Measurements from ENCODE around the gene SMO.
"Not testable (repeated sequence)": the region's sequence is repeated elsewhere in the genome, so short reads cannot be mapped to it uniquely, and the experiment has no call there.

The SMO gene

DNA sequence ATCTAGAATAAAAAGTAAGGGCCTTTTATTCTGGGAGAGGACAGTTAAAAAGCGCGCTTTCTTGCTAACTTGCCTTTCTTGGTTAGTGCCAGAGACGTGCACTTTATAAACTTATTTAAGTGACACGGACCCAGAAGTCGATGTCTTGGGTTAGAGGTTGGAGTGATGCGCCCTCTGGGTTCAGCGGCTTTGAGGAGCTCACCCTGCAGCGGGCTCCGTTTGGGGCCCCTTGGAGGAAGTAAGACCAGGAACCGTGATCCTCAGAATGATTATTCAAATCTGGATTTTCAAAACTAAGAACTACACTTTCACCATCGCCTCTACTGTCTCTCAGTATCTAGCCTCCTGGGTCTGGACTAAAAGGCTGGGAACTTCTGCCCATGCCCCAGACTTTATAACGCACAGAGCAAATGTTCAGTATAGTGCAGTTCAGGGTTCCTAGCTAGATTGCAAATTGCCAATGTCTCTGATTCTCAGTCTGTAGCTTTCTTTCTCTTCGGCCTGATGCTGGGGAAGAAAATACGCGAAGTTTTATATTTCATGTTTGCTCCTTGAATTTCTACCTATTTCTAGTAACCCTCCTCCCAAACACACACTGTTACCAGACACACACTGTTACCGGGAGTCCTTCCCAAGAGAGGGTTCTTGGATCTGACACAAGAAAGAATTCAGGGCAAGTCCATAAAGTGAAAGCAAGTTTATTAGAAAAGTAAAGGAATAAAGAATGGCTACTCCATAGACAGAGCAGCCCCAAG lies 18.6 kb upstream of the SMO start:
- no peak for DNase-seq (ENCODE audit: low read depth in 3 of 3)

DNA sequence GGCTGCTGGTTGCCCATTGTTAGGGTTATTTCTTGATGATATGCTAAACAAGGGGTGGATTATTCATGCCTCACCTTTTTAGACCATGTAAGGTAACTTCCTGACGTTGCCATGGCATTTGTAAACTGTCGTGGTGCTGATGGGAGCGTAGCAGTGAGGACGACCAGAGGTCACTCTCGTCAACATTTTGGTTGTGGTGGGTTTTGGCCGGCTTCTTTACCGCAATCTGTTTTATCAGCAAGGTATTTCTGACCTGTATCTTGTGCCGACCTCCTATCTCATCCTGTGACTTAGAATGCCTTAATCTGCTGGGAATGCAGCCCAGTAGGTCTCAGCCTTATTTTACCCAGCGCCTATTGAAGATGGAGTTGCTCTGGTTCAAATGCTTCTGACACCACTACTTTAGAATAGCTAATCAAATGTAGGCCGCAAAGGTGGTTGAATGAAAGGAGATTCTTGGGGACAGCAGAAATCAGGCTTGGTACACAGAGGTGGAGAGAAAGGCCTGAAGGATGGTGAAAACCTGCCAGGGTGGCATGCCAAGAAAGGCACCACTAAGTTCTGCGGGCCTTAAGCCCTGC lies 17.9 kb upstream of the SMO start:
- DNase-seq (ENCODE audit: low read depth in 3 of 3), result no peak

GRCh38 chr7:129173861-129174260 lies 14.6 kb upstream of the SMO start:
- not testable (repeated sequence) for DNase-seq (ENCODE audit: low read depth in 3 of 3)

DNA sequence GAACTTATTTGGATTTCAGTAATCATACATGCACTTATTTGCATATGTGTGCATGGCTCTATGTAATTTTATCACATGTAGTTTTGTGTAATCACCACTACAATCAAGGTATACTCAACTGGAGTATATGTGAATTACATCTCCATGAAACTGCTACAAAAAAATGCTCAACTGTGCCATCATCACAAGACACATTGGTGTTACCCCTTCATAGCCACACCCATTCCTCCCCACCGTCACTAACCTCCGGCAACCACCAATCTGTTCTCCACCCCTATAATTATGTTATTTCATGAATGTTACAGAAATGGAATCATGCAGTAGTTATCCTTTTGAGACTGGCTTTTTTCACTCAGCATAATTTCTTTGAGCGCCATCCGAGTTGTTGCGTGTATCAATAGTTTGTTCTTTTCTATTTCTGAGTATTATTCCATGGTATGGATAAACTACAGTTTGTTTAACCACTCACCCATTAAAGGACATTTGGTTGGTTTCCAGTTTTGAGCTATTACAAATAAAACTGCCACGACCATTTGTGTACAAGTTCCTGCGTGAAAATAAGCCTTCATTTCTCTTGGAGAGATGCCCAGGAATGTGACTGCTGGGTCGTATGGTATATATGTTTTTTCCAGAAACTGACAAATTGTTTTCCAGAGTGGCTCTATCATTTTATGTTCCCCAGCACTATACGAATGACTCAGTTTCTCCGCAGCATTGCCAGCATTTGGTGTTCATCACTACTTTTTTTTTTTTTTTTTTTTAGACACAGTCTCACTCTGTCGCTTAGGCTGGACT lies 11.3 kb upstream of the SMO start:
- DNase-seq (ENCODE audit: low read depth in 3 of 3), result no peak

DNA sequence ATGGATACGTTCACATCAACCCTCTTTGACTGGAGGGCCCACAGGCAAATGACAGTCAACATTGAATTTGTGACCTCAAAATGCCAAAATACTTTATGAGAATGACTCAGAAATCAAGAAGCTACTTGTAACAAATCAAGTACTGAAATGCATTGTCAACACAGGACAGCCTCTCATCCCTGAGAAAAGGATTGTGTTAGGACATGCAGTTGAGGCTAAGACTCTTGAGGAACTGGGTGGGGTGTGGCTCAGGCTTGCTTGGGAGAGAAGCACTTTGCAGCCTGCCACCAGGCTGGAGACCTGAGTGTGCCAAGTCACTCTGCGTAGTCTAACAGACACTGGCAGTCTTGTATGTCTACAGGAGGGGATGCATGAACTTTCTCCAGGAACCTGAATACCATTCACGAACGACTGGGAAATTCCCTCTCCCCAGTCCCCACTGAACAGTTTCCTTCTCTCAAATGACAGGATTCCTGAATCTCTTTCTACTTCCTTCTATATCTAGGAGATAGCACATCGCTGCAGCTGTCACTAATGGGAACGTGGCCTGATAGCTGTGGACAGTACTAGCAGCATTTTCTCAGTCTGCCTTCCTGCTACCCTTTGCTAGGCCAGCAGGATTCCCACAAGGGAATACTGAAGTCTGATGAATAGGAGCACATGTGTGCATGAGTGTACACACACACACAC lies 3.3 kb upstream of the SMO start:
- no peak for DNase-seq (ENCODE audit: low read depth in 3 of 3)

- no peak for DNase-seq (ENCODE audit: low read depth in 3 of 3)
Measured at GRCh38 chr7:129186749-129187260, 1.6 kb upstream of the SMO start.

DNA sequence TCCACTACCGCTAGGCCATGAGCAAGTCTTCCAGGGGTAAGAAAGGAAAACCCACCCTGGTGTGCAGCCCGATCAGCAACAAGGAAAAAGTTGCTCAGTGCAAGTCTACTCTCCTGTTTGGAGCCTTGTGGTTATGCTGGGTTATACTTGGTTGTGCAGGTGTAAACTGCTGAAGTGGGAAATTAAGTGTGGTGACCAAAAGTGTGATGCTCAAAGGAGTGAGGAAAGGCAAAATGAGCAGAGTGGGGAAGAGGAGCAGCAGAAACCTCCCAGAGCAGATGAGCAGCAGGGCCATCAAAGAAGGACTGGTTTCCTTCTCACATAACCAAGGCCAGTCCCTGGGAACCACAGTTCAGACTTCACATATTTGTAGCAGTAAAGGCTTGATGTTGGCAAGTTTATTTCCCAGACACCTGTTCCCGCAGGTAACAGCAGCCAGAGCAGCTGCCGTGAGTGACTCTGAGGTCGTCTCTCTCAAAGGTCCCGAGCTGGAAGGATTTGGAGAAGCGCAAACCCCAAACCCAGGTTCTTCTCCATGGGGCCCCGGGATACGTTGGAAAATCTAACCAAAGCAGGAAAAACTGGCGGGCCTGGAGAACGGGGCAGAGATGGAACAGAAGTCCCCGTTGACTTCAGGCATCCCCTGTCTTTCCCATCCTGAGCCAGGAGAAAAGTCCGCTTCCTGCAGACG lies 607 bp upstream of the SMO start:
- no peak for DNase-seq (ENCODE audit: low read depth in 3 of 3)

DNA sequence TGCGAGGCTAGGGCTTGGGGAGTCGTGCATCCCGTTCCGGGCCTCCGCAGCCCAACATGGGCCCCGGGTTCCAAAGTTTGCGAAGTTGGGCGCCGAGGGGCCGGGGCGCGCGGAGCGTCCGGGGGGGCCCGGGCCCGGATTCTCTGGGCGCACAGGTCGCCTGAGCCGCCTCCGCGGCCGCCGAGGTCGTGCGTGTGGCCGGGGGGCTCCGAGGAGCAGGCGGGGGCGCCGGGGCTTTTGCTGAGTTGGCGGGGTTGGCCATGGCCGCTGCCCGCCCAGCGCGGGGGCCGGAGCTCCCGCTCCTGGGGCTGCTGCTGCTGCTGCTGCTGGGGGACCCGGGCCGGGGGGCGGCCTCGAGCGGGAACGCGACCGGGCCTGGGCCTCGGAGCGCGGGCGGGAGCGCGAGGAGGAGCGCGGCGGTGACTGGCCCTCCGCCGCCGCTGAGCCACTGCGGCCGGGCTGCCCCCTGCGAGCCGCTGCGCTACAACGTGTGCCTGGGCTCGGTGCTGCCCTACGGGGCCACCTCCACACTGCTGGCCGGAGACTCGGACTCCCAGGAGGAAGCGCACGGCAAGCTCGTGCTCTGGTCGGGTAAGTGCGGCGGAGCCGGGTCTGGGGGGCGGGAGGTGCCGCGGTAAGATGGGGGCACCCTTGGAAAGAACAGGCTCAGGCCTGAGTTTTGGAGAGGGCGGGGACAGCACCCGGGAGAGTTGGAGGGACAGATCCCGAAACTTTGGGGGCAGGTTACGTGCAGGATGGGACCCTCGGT lies 643 bp downstream of the SMO start:
- DNase-seq (ENCODE audit: low read depth in 3 of 3), result no peak

DNA sequence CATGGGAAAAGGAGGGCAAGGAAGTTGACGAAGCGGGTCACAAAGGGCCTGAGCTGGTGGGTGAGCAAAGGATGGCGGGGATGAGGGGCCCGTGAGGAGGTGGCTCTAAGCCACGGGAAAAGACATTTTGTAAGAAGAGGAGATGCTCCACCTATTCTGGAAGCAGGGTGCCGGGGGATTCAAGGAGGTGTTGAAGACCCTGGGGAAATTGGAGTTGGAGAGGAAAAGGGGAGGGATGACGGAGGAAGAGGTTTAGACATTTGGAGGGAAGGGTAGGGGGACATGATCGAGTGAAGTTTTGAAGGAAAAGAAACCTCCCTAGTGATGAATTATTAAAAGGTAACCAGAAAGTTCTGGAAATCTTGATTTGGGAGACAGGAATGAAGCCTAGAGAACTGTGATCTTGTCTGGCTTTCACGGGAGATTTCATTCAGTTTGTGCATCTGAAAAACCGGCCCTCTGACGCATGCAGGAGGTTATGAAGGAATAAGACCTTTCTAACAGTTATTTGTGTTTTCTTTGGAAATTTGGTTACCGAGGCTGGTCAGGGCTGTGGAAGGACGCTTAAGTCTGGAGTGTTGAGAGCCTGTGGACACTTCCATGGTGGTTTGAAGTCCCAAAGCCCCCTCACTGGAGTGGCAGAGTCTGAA lies 1.4 kb downstream of the SMO start:
- no peak for DNase-seq (ENCODE audit: low read depth in 3 of 3)

- no peak for DNase-seq (ENCODE audit: low read depth in 3 of 3)
Measured at GRCh38 chr7:129191272-129191671, 2.8 kb downstream of the SMO start.

DNA sequence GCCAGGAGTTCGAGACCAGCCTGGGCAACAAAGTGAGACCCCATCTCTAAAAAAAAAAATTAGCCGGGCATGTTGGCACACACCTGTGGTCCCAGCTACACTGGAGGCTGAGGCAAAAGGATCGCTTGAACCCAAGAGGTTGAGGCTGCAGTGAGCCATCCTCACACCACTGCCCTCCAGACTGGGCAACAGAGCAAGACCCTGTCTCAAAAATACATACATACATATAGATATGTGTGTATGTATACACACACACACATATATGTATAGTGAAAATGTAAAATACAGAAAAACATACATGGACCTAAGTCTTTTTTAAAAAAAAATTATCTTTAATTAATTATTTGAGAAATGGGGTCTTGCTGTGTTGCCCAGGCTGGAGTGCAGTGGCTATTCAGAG lies 5.5 kb downstream of the SMO start:
- no peak for DNase-seq (ENCODE audit: low read depth in 3 of 3)

DNA sequence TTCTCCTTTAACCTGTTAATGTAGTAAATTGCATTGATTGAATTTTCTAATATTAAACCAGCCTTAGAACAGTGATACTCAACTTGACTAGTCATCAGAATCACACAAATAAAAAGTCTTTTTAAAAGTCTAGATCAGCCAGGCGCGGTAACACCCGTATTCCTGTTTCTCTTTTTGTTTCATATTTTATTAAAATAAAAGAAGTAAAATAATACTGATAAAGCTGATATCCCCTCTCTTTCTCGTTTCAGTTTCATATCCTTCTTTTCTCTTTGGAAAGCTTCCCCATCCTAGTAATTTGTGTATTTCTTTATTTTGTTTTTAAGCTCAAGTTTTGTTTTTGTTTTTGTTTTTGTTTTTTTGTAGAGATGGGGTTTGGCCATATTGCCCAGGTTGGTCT lies 9.3 kb downstream of the SMO start:
- DNase-seq (ENCODE audit: low read depth in 3 of 3), result no peak

GRCh38 chr7:129199406-129199805 lies 11.0 kb downstream of the SMO start:
- no peak for DNase-seq (ENCODE audit: low read depth in 3 of 3)

DNA sequence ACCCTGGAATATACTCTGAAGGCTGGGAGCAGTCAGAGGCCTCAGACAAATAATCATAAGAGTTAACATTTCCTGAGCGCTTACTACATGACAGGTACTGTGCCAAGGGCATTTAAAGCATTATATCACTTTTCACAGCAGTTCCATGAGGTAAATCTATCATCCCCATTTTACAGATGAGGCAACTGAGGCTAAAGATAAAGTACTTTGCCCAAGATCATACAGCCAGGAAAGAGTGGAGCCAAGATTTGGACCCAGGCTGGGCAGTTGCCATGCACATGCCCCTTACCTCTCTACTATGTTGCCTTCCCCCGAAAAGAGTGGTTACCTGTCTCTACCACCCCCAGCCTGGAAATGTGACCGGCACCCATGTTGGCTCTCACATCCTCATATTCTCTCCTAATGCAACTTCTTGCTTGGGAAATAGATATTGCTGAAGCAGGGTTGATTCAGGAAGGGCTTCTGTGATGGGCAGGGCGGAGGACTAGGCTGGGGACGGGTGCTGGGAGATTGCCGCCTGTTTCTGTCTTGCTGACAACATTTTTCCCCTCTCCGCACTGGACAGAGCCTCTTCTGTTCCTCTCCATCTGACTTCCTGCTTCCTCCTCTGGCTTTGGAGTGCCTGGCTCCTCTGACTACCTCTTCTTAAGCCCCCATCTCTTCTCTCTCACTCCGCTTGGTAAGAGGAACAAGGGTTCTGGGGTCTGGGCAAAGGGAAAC lies 13.8 kb downstream of the SMO start:
- no peak for DNase-seq (ENCODE audit: low read depth in 3 of 3)

GRCh38 chr7:129203050-129203741 lies 14.8 kb downstream of the SMO start:
- DNase-seq (ENCODE audit: low read depth in 3 of 3), result no peak

GRCh38 chr7:129205126-129205818 lies 16.8 kb downstream of the SMO start:
- DNase-seq (ENCODE audit: low read depth in 3 of 3), result no peak

DNA sequence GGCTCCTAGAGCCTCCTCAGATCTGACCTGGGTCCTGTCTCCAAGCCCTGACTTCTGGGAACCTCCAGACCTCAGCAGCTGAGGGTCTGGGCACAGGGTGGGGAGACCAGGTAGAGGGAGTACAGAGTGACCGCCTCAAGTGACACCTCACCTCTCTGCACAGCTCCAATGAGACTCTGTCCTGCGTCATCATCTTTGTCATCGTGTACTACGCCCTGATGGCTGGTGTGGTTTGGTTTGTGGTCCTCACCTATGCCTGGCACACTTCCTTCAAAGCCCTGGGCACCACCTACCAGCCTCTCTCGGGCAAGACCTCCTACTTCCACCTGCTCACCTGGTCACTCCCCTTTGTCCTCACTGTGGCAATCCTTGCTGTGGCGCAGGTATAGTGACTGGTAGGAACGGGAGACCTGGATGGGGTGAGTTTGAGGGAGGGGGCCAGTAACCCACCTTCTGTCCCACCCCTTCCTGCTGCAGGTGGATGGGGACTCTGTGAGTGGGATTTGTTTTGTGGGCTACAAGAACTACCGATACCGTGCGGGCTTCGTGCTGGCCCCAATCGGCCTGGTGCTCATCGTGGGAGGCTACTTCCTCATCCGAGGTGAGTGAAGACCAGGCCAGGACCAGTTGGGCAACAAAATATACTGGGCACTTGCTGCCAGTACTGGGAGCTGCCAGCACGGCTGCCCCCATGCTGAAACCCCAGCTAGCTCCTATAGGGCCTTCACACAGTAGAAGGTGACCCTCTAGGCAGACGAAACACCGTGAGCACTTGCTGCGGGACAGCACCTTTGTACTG lies 17.8 kb downstream of the SMO start:
- DNase-seq (ENCODE audit: low read depth in 3 of 3), result no peak

DNA sequence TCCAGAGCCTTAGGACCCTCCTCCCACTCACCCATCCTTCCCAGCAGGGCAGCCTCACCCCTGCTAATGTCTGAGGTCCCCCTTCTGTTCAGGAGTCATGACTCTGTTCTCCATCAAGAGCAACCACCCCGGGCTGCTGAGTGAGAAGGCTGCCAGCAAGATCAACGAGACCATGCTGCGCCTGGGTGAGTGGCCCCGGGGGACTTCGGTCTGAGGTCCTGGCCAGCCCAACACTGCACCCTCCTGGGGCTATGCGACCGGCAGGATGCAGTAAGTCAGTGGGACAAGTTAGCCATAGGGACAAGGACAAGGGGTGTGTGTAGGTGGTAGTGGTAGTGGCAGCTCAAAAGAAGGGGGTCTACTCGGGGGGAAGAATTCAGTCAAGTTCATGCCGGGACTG lies 20.2 kb downstream of the SMO start:
- no peak for DNase-seq (ENCODE audit: low read depth in 3 of 3)

All from stimulated activated CD4-positive, alpha-beta T cell treated with anti-CD3 and anti-CD28 coated beads, TNF-alpha, amount 100 ng/mL, for 48 hours (primary cell).